Activated CD4-positive, alpha-beta T cell treated with anti-CD3 and anti-CD28 coated beads for 36 hours (primary cell): ENCODE data around the gene OR4P4. TPM values are rescaled to one million over a fixed set of nuclear protein-coding genes. Genes with fewer than 3 reads are reported as not detected.

Experiments used
- ATAC-seq: fragments of 200-7000 bp; cut with Tn5 transposase; one replicate; pipeline ENCODE4 v1.10.0; 2021; ENCODE audit warnings: mild to moderate bottlenecking, moderate library complexity
- CTCF ChIA-PET: fragments of 350-600 bp; sonication (Branson Sonifier 250); formaldehyde crosslinking; loops from one replicate; lab custom pipeline; 2021; ENCODE audit warnings: antibody characterized with exemption; lab: Charles Lee
- POLR2A ChIA-PET: fragments of 350-600 bp; sonication (Branson Sonifier 250); formaldehyde crosslinking; loops from one replicate; lab custom pipeline; 2021; ENCODE audit warnings: antibody characterized with exemption, inconsistent platforms; lab: Charles Lee
- DNase-seq: peaks from one replicate; pipeline ENCODE4 v3.0.0-alpha.2; 2020
- H3K27ac Mint-ChIP-seq: one replicate; pipeline ENCODE4 v1.8.0; 2021; ENCODE audit warnings: mixed read lengths
- H3K27me3 Mint-ChIP-seq: one replicate; pipeline ENCODE4 v1.8.0; 2021; ENCODE audit warnings: mixed read lengths
- H3K36me3 Mint-ChIP-seq: one replicate; pipeline ENCODE4 v1.8.0; 2021; ENCODE audit warnings: low read depth, mixed read lengths
- H3K4me1 Mint-ChIP-seq: one replicate; pipeline ENCODE4 v1.8.0; 2021; ENCODE audit warnings: mixed read lengths
- H3K4me3 Mint-ChIP-seq: one replicate; pipeline ENCODE4 v1.8.0; 2021; ENCODE audit warnings: mild to moderate bottlenecking, moderate library complexity, mixed read lengths
- H3K9me3 Mint-ChIP-seq: one replicate; pipeline ENCODE4 v1.8.0; 2021; ENCODE audit warnings: low read depth, mixed read lengths
- intact Hi-C, 2 experiments: fragments of 100-400 bp; cut with DNase I in 1 of 2; cut with micrococcal nuclease in 1 of 2; formaldehyde crosslinking; loops; one replicate each; pipeline versions ENCODE4 v1.14.2 to v1.15.1; 2022 to 2024; cut with DNase I, micrococcal nuclease
- total RNA-seq, 2 experiments: library from RNA; stranded (reverse); gene quantifications; one replicate each; pipeline ENCODE4 v1.2.3, GENCODE V29; 2021

The OR4P4 gene
- not detected for total RNA-seq

GRCh38 chr11:55634813-55635212 lies at the start of gene OR4P4:
TSS of gene OR4P4 (plus strand) at chr11:55635113.
- intact Hi-C loops: no loop called here
- Mint-ChIP-seq H3K36me3 (no peaks in the 10 kb centered on the region), H3K4me3 (no peak within 1 kb of the TSS), H3K9me3 (peaks cover 3% of the 10 kb centered on the region), H3K27me3 (no peaks in the 10 kb centered on the region), H3K4me1 (no peaks in the 10 kb centered on the region), H3K27ac (no peak within 1 kb of the TSS)
- ChIA-PET POLR2A (no interaction called here), CTCF (no interaction called here)
- no peak for ATAC-seq
- no peak for DNase-seq

GRCh38 chr11:55607545-55607944 lies 27.4 kb upstream of the OR4P4 start, which contains the start of gene OR4C11:
TSS of gene OR4C11 (minus strand) at chr11:55607645. CDS start at chr11:55604373, 3,272 bp downstream.
- Mint-ChIP-seq H3K4me3 (no peak within 1 kb of the TSS), H3K27me3 (no peaks in the 10 kb centered on the region), H3K9me3 (no peaks in the 10 kb centered on the region), H3K4me1 (no peaks in the 10 kb centered on the region), H3K27ac (no peak within 1 kb of the TSS), H3K36me3 (no peaks in the 10 kb centered on the region)
- ChIA-PET CTCF (no interaction called here), POLR2A (no interaction called here)
- ATAC-seq (no peak), DNase-seq (no peak)
- intact Hi-C loops: no loop called here

- intact Hi-C loops: no loop called here
- H3K27ac Mint-ChIP-seq: no peak overlapping the region
- DNase-seq (no peak), ATAC-seq (no peak)
- no peaks in the 10 kb centered on the region for H3K36me3 Mint-ChIP-seq
- H3K4me1 Mint-ChIP-seq: no peaks in the 10 kb centered on the region
- ChIA-PET CTCF (no interaction called here), POLR2A (no interaction called here)
- no peak overlapping the region for H3K4me3 Mint-ChIP-seq
- H3K9me3 Mint-ChIP-seq: peaks cover 9% of the 10 kb centered on the region
- no peaks in the 10 kb centered on the region for H3K27me3 Mint-ChIP-seq
Measured at GRCh38 chr11:55624531-55624930, 10.4 kb upstream of the OR4P4 start.

- POLR2A ChIA-PET: no interaction called here
- intact Hi-C loops: no loop called here
- H3K36me3 Mint-ChIP-seq: no peaks in the 10 kb centered on the region
- H3K9me3 Mint-ChIP-seq: peaks cover 2% of the 10 kb centered on the region
- DNase-seq (no peak), ATAC-seq (no peak)
- CTCF ChIA-PET: no interaction called here
- H3K27me3 Mint-ChIP-seq: no peaks in the 10 kb centered on the region
- H3K27ac Mint-ChIP-seq: no peak within 1 kb of the TSS
- no peak within 1 kb of the TSS for H3K4me3 Mint-ChIP-seq
- H3K4me1 Mint-ChIP-seq: no peaks in the 10 kb centered on the region
Measured at GRCh38 chr11:55648027-55648426, 13.1 kb downstream of the OR4P4 start, which contains the start of gene OR4S2. TSS of gene OR4S2 (plus strand) at chr11:55648327. CDS start at chr11:55650904, 2,577 bp downstream.

GRCh38 chr11:55652560-55652959 lies 17.6 kb downstream of the OR4P4 start:
- peaks cover 6% of the 10 kb centered on the region for H3K9me3 Mint-ChIP-seq

GRCh38 chr11:55655096-55655495 lies 20.2 kb downstream of the OR4P4 start:
- Mint-ChIP-seq H3K9me3 (peaks cover 8% of the 10 kb centered on the region), H3K4me3 (no peak overlapping the region), H3K27me3 (no peaks in the 10 kb centered on the region), H3K4me1 (no peaks in the 10 kb centered on the region), H3K27ac (no peak overlapping the region), H3K36me3 (no peaks in the 10 kb centered on the region)
- DNase-seq (no peak), ATAC-seq (no peak)
- ChIA-PET POLR2A (no interaction called here), CTCF (no interaction called here)
- intact Hi-C loops: no loop called here

More at GRCh38 chr11:55652560-55652959, 17.6 kb downstream of the OR4P4 start:
- intact Hi-C loops: no loop called here
- no peak overlapping the region for H3K27ac Mint-ChIP-seq
- no peaks in the 10 kb centered on the region for H3K36me3 Mint-ChIP-seq
- ATAC-seq (no peak), DNase-seq (no peak)
- H3K4me3 Mint-ChIP-seq: no peak overlapping the region
- no peaks in the 10 kb centered on the region for H3K4me1 Mint-ChIP-seq
- ChIA-PET POLR2A (no interaction called here), CTCF (no interaction called here)
- H3K27me3 Mint-ChIP-seq: no peaks in the 10 kb centered on the region

GRCh38 chr11:55658031-55658573 lies 23.2 kb downstream of the OR4P4 start:
- no peaks in the 10 kb centered on the region for H3K36me3 Mint-ChIP-seq

GRCh38 chr11:55658608-55659007 lies 23.7 kb downstream of the OR4P4 start:
- no peak for DNase-seq
- ChIA-PET POLR2A (no interaction called here), CTCF (no interaction called here)
- no peaks in the 10 kb centered on the region for H3K27me3 Mint-ChIP-seq
- H3K36me3 Mint-ChIP-seq: no peaks in the 10 kb centered on the region
- no peak overlapping the region for H3K27ac Mint-ChIP-seq
- peaks cover 5% of the 10 kb centered on the region for H3K9me3 Mint-ChIP-seq
- intact Hi-C loops: no loop called here
- no peaks in the 10 kb centered on the region for H3K4me1 Mint-ChIP-seq
- ATAC-seq: no peak
- no peak overlapping the region for H3K4me3 Mint-ChIP-seq

More at GRCh38 chr11:55658031-55658573, 23.2 kb downstream of the OR4P4 start:
- H3K4me1 Mint-ChIP-seq: no peaks in the 10 kb centered on the region
- ATAC-seq (no peak), DNase-seq (no peak)
- ChIA-PET CTCF (no interaction called here), POLR2A (no interaction called here)
- no peak overlapping the region for H3K27ac Mint-ChIP-seq
- H3K27me3 Mint-ChIP-seq: no peaks in the 10 kb centered on the region
- peaks cover 5% of the 10 kb centered on the region for H3K9me3 Mint-ChIP-seq
- no peak overlapping the region for H3K4me3 Mint-ChIP-seq
- intact Hi-C loops: no loop called here

GRCh38 chr11:55661901-55662300 lies 27.0 kb downstream of the OR4P4 start, which contains the start of gene OR4C6:
TSS of gene OR4C6 (plus strand) at chr11:55662201. CDS start at chr11:55665167, 2,966 bp downstream.
- DNase-seq: no peak
- ChIA-PET CTCF (no interaction called here), POLR2A (no interaction called here)
- no peak within 1 kb of the TSS for H3K27ac Mint-ChIP-seq
- no peak within 1 kb of the TSS for H3K4me3 Mint-ChIP-seq
- ATAC-seq: no peak
- intact Hi-C loops: loop anchor here in 1 of 2 experiments (5.0 kb wide), 1 partner anchor 40 kb away; no protein-coding TSS in a partner anchor
- H3K36me3 Mint-ChIP-seq: no peaks in the 10 kb centered on the region
- no peaks in the 10 kb centered on the region for H3K27me3 Mint-ChIP-seq
- H3K4me1 Mint-ChIP-seq: no peaks in the 10 kb centered on the region
- peaks cover 4% of the 10 kb centered on the region for H3K9me3 Mint-ChIP-seq

GRCh38 chr11:55669376-55669775 lies 34.5 kb downstream of the OR4P4 start:
- Mint-ChIP-seq H3K4me3 (no peak overlapping the region), H3K4me1 (no peaks in the 10 kb centered on the region), H3K27me3 (no peaks in the 10 kb centered on the region), H3K27ac (no peak overlapping the region), H3K9me3 (no peaks in the 10 kb centered on the region), H3K36me3 (no peaks in the 10 kb centered on the region)
- POLR2A ChIA-PET: no interaction called here
- no peak for ATAC-seq
- no peak for DNase-seq
- intact Hi-C loops: no loop called here
- CTCF ChIA-PET: no interaction called here

- DNase-seq (no peak), ATAC-seq (no peak)
- Mint-ChIP-seq H3K9me3 (no peaks in the 10 kb centered on the region), H3K36me3 (no peaks in the 10 kb centered on the region), H3K4me3 (no peak overlapping the region), H3K27ac (no peak overlapping the region), H3K4me1 (no peaks in the 10 kb centered on the region), H3K27me3 (no peaks in the 10 kb centered on the region)
- ChIA-PET CTCF (no interaction called here), POLR2A (no interaction called here)
- intact Hi-C loops: no loop called here
Measured at GRCh38 chr11:55673860-55674259, 38.9 kb downstream of the OR4P4 start.
